Caki2 (cell line): Measurements from ENCODE around the gene MRPL23. TPM values are rescaled to one million over a fixed set of nuclear protein-coding genes. Genes with fewer than 3 reads are reported as not detected.

Experiments
- DNase-seq: peaks from one replicate; pipeline ENCODE4 v3.0.0-alpha.2; 2015; ENCODE audit warnings: low read depth
- in situ Hi-C: cut with HindIII; loops from 2 replicates; pipeline ENCODE4 v1.10.0; 2016; ENCODE audit warnings: low sequenced_read_pairs, low pct_unique_long_range_greater_than_20kb, mixed read lengths
- total RNA-seq: library from RNA; depleted of rRNA; stranded (reverse); fragments of >200 nt; shearing (Covaris generic); gene quantifications from 2 replicates; pipeline ENCODE4 v1.2.3, GENCODE V29; 2014; ENCODE audit warnings: low replicate concordance

The MRPL23 gene
- total RNA-seq, 1 experiment from 2014 or later: 211 TPM

GRCh38 chr11:1943576-1943975 is 3.6 kb upstream of the MRPL23 start:
- DNase-seq: no peak
- in situ Hi-C loops: no loop called here

GRCh38 chr11:1943977-1944376 is 3.2 kb upstream of the MRPL23 start:
- no peak for DNase-seq
- in situ Hi-C loops: no loop called here

- DNase-seq: no peak
- in situ Hi-C loops: no loop called here
These were observed 583 bp downstream of the MRPL23 start for GRCh38 chr11:1947592-1948237.

GRCh38 chr11:1948389-1948788 is 1.3 kb downstream of the MRPL23 start:
- DNase-seq: no peak
- in situ Hi-C loops: no loop called here

- no peak for DNase-seq
- in situ Hi-C loops: no loop called here
These were observed 2.2 kb downstream of the MRPL23 start for GRCh38 chr11:1949302-1949701.

- DNase-seq: no peak
- in situ Hi-C loops: no loop called here
These were observed 2.8 kb downstream of the MRPL23 start for GRCh38 chr11:1949922-1950321.

- in situ Hi-C loops: no loop called here
- DNase-seq: no peak
These were observed 5.8 kb downstream of the MRPL23 start for GRCh38 chr11:1952806-1953482.

- in situ Hi-C loops: no loop called here
- DNase-seq: no peak
These were observed 6.5 kb downstream of the MRPL23 start for GRCh38 chr11:1953489-1954266.

GRCh38 chr11:1958367-1958766 is 11.2 kb downstream of the MRPL23 start:
- no peak for DNase-seq
- in situ Hi-C loops: no loop called here

- in situ Hi-C loops: no loop called here
- DNase-seq: no peak
These were observed 12.7 kb downstream of the MRPL23 start for GRCh38 chr11:1959786-1960185.

- in situ Hi-C loops: no loop called here
- DNase-seq: no peak
These were observed 16.7 kb downstream of the MRPL23 start for GRCh38 chr11:1963864-1964263.

- no peak for DNase-seq
- in situ Hi-C loops: no loop called here
These were observed 17.2 kb downstream of the MRPL23 start for GRCh38 chr11:1964348-1964747.

- no peak for DNase-seq
- in situ Hi-C loops: no loop called here
These were observed 17.8 kb downstream of the MRPL23 start for GRCh38 chr11:1964955-1965354.

- no peak for DNase-seq
- in situ Hi-C loops: no loop called here
These were observed 19.4 kb downstream of the MRPL23 start for GRCh38 chr11:1966531-1966930.

- no peak for DNase-seq
- in situ Hi-C loops: no loop called here
These were observed 20.6 kb downstream of the MRPL23 start for GRCh38 chr11:1967641-1968225.

GRCh38 chr11:1968454-1969002 is 21.4 kb downstream of the MRPL23 start:
- in situ Hi-C loops: no loop called here
- no peak for DNase-seq

- DNase-seq: no peak
- in situ Hi-C loops: no loop called here
These were observed 21.9 kb downstream of the MRPL23 start for GRCh38 chr11:1969035-1969434.

- no peak for DNase-seq
- in situ Hi-C loops: no loop called here
These were observed 22.6 kb downstream of the MRPL23 start for GRCh38 chr11:1969776-1970175.

GRCh38 chr11:1970956-1971355 is 23.8 kb downstream of the MRPL23 start:
- in situ Hi-C loops: no loop called here
- DNase-seq: no peak
